ENCODE data around the gene CLEC18B.
A peak's percentile ranks its signal among the peaks of the same experiment; 100 is the strongest.
"Not testable (repeated sequence)": the region's sequence is repeated elsewhere in the genome, so short reads cannot be mapped to it uniquely, and the experiment has no call there.

CLEC18B gene

DNA sequence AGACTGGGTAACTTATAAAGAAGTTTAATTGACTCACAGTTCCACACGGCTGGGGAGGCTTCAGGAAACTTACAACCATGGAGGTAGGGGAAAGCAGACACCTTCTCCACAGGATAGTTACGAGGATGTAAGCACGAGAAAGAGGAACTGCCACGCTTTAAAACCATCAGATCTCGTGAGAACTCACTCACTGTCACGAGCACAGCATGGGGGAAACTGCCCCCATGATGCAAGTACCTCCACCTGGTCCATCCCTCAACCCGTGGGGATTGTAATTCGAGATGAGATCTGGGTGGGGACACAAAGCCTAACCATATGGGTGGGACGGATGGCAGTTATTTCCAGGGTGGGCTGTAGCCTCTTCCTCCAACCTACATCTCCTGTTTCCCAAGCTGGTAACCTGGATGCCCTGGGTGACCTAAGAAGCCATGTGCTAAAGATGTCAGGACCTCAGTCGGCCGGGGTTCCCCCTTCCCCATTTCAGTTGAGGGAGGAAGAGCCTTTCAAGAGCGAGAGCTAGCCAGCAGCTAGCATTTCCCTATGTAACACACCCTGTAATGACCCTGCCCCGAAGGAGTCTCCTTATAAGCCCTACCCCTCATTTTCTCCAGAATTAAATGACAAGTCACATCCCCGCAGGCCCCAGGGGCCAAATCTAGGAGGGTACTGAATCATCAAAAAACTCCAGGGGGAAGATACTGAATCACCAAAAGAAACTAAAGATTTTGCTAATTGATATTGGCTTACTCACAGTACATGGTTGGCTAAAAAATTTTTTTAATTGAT lies 16.9 kb downstream of the CLEC18B start:
- DNase-seq: not testable (repeated sequence)

DNA sequence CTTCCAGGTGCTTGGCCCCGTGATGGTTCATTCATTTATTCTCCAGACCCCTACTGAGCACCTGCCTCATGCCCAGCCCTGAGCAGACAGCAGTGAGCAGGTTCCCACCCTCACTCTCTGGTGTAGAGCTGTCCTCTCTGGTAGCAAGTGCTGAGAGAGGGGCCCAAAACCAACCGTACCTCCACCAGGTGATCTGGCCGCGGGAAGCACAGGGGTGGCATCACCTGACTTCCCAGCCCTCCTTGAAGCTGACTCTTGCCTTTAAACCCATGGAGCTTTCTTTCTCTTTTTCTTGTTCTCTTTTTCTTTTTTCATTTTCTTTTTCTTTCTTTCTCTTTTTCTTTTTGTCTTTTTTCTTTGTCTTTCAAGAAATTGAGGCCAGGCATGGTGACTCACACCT lies 21.0 kb downstream of the CLEC18B start:
- DNase-seq: not testable (repeated sequence)

DNA sequence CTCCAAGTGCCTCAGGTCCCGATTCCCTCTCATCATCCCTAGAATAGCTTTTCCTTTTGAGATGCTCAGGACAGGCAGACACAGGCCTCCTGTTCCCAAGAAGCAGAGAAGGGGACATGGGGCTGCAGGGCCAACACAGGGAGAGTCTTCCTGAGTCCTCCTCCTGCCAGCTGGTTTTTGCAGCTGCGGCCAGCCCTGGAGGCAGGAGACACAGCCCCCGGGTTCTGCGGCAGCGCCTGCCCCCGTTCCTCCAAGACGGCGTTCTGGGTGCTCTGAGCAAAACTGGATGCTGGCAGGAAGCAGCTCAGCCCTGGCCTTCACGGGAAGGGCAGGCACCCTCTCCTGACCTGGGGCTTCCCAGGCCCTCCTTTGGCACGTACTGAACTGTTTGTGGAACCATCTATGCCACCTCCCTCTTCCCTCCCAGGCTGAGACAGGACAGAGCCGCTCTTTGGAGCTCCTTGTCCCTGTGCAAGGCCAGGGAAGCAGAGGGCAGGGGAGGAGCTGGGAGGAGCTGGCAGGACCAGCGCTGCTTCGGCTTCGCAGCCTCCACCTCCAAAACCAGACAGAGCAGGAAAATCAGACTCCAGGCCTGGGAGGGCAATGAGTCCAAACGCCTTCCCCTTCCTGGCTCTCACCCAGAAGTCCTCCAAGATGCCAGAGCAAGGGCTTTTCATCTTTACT lies 22.9 kb downstream of the CLEC18B start:
- DNase-seq: not testable (repeated sequence)

DNA sequence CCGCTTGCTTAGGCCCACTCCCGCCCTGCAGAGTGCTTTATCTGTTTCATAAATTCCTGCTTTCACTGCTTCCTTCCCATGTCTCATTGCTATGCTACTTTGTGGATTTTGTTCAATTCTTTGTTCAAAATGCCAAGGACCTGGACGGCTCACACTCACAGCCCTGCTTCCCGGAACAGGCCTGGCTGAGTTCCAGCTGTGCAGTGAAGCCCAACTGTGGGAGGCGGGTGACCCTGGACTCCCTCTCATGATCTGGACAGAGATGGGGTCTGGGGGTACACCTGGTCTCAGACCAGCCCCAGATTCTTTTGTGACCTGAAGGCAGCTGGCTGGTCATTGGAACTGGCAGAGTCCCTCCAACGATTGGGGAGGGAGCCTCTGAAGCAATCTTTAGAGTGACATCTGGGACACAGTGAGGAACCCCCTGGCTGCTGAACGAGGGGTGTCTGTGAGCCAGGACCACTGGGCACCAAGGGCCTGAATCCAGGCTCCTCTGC lies 24.7 kb downstream of the CLEC18B start:
- DNase-seq: not testable (repeated sequence)

DNA sequence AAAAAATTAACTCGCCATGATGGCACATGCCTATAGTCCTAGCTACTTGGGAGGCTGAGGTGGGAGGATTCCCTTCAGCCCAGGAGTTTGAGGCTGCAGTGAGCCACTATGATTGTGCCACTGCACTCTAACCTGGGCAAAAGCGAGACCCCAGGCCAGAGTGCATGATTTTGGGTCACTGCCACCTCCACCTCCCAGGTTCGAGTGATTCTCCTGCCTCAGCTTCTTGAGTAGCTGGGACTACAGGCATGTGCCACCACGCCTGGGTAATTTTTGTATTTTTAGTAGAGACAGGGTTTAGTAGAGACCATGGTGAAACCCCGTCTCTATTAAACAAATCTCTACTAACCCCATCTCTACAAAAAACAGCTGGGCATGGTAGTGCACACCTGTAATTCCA lies 26.7 kb downstream of the CLEC18B start:
- DNase-seq: not testable (repeated sequence)

DNA sequence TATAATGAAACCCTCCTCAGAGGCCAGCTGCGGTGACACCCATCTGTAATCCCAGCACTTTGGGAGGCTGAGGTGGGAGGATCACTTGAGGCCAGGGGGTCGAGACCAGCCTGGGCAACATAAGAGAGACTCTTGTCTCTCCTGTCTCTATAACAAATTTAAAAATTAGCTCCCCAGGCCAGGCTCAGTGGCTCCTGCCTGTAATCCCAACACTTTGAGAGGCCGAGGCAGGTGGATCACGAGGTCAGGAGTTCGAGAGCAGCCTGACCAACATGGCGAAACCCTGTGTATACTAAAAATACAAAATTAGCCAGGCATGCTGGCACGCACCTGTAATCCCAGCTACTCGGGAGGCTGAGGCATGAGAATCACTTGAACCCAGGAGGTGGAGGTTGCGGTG lies 27.1 kb downstream of the CLEC18B start:
- not testable (repeated sequence) for DNase-seq

DNA sequence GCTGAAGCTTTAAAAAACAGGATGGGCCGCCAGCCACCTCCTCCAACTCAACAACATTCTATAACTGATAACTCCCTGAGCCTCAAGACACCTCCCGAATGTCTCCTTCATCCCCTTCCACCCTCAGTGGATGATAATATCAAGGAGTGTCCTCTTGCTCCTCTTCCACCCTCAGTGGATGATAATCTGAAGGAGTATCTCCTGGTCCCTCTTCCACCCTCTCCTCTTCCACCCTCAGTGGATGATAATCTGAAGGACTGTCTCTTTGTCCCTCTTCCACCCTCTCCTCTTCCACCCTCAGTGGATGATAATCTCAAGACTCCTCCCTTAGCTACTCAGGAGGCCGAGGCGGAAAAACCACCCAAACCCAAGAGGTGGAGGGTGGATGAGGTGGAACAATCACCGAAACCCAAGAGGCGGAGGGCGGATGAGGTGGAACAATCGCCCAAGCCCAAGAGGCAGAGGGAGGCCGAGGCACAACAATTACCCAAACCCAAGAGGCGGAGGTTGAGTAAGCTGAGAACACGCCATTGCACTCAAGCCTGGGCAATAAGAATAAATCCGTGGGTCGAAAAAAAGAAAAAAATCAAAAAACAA lies 29.7 kb downstream of the CLEC18B start:
- not testable (repeated sequence) for DNase-seq

DNA sequence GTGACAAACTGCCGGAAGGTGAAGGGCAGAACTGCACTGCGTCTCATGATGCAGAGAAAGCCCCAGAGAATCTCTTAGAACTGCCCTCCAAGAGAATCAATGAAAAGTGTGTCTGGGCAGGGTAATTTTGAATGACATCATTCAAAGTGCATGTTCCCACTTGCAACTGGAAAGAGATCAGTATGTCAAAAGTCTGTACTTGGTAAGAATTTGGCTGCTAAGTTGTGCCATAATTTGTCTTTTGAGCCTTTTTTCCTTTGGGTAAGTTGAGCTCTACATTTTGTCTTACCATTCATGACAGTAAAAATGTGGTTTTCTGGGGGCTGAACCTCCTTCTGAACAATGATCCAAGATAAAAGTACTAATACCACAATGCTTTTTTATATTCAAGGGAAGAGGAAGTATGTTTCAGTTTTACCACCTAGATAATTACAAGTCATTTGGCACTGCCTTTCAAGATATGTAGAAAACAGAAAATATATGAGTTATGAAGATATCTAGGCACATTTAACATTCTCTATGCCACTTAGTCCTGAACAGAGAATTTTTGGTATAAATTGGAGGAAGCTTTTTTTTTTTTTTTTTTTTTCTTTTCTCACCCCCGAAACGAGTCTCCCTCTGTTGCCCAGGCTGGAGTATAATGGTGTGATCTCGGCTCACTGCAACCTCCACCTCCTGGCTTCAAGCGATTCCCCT lies 38.8 kb downstream of the CLEC18B start:
- DNase-seq: not testable (repeated sequence)

DNA sequence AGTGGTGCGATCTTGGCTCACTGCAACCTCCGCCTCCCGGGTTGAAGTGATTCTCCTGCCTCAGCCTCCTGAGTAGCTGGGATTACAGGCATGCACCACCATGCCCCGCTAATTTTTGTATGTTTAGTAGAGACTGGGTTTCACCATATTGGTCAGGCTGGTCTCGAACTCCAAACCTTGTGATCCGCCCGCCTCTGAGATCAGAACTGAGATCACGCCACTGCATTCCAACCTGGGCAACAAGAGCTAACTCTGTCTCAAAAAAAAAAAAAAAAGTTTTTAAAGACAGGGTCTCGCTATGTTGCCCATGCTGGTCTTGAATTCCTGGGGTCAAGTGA lies 47.5 kb downstream of the CLEC18B start:
- DNase-seq: not testable (repeated sequence)

DNA sequence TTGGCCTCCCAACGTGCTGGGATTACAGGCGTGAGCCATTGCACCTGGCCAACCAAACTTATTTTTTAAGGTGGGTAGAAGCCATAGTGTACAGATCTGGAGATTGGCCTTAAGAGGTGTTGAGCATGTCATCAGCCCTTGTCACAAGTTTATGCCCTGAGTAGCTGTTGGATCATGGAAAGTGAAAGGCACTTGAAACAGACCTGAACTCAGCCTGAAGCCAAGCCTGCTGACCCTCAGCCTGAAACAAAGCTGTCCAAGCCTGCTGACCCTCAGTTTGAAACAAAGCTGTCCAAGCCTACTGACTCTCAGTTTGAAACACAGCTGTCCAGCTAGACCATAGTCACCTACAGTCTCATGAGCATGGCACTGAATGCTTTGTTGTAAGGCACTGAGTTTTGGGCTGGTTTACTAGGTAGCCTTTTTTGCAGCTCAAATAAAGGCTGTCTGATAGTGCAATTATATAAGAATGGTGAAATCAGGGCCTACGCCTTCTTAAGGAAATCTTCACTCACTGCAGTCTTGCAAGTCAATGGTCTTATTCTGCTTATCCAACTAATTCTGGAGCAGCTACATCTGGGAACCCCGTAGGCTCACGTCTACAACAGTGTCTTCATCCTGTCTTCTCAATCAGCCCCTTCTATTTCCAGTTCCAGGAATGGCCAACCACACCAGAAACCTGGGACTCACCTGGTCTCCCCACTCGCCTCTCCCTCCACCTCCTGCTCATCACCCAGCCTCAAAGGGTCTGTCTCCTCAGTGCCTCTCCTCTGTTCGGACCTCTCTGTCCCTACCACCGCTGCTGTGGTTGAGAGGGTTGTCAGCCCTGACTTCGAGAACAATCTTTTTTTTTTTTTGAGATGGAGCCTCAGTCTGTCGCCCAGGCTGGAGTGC lies 48.1 kb downstream of the CLEC18B start:
- no peak for DNase-seq

DNA sequence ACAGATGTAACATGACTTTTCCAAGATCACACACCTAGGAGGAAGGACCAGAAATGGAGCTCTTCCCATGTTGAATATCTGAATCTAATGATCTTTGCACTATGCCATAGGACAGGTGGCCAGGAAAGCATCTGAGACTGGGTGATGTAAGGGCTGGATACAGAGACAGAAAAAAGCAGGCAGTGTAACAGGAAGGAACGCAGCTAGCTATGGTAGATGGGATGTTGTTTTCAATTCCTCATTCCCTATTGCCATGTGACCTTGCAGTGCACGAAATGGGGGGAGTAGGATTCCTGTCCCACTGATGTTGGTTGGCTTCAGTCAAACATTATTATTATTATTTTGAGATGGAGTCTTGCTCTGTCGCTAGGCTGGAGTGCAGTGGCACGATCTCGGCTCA lies 48.9 kb downstream of the CLEC18B start:
- no peak for DNase-seq

DNA sequence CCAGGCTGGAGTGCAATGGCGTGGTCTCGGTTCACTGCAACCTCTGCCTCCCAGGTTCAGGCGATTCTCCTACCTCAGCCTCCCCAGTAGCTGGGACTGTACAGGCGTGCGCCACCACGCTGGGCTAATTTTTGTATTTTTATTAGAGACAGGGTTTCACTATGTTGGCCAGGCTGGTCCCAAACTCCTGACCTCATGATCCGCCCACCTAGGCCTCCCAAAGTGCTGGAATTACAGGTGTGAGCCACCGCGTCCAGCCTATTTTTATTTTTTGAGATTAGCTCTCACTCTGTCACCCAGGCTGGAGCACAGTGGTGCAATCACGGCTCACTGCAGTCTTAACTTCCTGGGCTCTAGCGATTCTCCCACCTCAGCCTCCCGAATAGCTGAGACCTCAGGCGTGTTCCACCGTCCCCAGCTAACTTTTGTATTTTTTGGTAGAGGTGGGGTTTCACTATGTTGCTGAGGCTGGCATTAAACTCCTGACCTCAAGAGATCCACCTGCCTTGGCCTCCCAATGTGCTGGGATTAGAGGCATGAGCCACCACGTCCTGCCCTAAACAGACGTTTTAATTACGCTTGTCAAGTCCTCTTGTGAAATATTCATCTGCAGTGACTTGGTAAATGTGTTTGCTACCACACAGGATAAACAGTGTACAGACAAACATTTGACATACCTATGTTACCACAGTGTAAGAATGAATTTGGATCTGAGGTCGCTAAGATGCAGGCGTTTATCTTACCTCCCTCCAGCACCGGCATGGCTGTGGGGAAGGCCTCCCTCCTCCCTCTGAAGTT lies 50.7 kb downstream of the CLEC18B start:
- not testable (repeated sequence) for DNase-seq

DNA sequence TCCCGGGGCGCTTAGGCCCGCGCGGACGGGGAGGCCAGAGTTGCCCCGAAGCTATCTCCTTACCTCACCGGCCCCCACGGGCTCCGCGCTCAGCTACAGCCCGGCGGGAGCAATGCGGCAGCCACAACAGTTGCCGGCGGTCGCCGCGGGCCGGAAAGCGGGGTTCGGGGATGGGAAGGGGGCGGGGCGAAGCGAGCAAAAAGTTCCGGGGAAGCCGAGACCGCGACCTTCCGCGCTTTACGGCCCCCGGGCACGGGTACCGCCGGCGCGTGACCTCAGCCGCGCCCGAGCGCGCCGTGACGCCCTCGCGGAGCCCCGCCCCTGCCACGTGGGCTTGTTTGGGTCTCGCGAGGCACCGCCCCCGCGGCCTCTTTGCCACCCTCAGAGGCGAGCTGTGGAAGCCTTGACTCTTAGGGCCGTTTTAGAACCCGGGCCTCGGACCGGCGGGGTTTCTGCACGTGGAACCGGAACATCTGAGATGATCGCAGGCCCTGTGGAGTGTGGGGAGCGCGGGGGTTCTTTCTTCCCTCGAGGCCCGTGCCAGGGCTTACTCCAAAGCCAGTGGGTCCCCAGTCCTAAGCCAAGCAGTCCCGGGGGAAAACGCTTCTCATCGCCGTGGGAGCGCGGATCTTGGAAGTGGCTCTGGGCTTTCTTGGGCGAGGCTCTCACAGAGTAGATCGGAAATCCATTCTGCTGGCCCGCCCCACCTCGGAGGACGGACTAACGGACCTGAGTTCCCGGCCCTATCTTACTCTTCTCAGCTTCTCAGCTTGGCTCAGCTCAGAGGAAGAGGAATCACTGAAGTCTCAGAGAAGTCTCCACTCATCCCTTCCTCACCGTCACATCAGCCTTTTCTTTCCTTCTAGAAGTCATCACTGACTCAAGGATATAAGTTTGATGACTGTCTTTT lies 53.0 kb downstream of the CLEC18B start:
- peak; percentile 52 to 64 for DNase-seq

DNA sequence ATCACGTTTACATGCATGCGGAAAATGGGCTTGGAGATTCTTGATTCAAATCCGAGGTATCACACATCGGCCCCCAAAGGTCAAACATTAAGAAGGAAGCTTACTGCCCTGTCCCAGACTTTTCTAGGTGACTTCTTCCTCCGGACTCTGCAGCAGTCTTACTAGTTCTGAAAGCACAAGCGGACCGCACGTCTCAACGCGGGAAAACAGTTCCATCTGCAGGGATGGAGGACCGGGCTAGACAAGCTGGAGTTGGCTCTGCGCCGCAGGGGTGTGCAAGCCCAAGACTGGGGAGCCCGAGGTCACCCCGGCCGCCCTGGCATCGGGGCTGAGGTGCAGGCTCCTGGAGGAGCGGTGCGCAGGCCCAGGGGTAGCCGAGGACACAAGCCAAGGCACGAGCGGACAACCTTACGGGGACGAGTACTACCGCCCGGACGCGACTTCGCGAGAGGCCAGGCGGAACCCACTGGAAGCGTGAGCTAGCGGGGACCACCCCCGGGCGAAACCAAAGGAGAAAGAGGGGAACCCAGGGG lies 53.7 kb downstream of the CLEC18B start:
- DNase-seq: peak; percentile 12 to 16

DNA sequence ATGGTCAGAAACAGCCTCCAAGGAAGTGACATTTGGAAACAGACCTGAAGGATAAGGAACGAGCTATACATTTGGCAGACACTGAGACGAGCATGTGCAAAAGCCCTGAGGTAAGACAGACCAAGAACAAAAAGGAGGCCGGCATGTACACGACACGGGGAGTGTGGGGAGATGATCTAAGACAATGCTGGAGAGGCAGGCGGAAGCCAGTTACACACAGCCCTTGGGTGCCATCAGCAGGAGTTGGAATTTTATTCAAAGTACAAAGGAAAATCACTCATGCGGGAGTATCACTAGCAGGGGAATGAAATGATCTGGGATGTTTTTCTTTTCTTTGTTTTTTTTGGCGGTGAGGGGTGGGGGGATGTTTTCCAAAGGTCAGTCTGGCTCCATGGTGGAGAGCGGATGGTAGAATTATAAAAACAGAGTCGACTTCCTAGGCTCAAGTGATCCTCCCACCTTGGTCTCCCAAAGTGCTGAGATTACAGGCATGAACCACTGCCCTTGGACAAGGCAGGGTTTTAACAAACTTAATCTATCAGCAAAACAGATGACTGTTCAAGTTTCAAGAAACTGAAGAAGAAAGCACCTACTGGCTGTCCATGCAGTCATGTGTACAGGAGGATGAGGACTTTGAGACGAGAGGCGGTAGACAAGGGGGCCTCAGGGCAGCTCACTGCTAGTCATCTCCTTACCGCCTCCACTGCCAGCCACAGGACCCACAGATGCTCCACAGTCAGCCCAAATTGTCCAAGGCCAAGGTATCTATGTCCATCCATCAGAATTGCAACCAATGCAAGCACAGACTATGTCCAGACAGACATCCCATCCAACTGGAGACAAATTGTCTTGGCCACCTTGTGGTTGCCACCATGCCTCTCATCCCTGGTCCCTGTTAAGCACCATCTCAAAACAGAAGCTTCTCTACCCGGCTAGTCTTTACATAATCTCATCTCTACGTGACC lies 59.4 kb downstream of the CLEC18B start:
- DNase-seq: not testable (repeated sequence)
